PC-3 (cell line): ENCODE measurements around the gene SPATA9.

Experiments used
- EZH2 ChIP-seq: fragments of 300-600 bp; sonication (generic); IDR thresholded peaks from one replicate; pipeline ENCODE4 v1.6.1; 2017; ENCODE audit warnings: antibody characterized with exemption, mild to moderate bottlenecking, low read length; ENCODE audit not compliant: unreplicated experiment
- TF ChIP-seq, protein P1 (sequence below): fragments of 300-600 bp; sonication (generic); conservative IDR thresholded peaks from 2 replicates; pipeline ENCODE4 v1.5.1; 2017; ENCODE audit warnings: antibody characterized with exemption, low read depth, mild to moderate bottlenecking, low read length

DNA sequence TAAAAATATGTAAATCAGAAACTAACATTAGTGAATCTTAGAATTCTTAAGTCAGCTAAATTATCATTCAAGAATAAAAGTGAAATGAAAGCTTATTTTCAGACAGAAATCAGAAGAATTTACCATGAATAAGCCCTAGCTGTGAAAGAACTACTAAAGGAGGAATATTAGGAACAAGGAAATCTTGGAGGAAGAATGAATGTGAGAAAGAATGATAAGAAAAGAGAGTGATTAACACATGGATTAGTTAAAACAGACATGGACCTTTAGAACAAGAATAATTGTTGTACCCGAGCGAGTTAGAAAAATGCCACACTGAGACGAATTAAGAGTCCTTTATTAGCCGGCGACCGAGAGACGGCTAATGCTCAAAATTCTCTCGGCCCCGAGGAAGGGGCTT lies 24.3 kb upstream of the SPATA9 start:
- TF ChIP-seq, protein P1, sequence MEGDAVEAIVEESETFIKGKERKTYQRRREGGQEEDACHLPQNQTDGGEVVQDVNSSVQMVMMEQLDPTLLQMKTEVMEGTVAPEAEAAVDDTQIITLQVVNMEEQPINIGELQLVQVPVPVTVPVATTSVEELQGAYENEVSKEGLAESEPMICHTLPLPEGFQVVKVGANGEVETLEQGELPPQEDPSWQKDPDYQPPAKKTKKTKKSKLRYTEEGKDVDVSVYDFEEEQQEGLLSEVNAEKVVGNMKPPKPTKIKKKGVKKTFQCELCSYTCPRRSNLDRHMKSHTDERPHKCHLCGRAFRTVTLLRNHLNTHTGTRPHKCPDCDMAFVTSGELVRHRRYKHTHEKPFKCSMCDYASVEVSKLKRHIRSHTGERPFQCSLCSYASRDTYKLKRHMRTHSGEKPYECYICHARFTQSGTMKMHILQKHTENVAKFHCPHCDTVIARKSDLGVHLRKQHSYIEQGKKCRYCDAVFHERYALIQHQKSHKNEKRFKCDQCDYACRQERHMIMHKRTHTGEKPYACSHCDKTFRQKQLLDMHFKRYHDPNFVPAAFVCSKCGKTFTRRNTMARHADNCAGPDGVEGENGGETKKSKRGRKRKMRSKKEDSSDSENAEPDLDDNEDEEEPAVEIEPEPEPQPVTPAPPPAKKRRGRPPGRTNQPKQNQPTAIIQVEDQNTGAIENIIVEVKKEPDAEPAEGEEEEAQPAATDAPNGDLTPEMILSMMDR = no peak
- TF ChIP-seq EZH2 = no peak
